Panc1 (cell line): Measurements from ENCODE around the gene PFKM. TPM values are rescaled to one million over a fixed set of nuclear protein-coding genes. Genes with fewer than 3 reads are reported as not detected.

ENCODE experiments used
- ATAC-seq: fragments of 200-7000 bp; cut with Tn5 transposase; 2 replicates; pipeline ENCODE4 v1.9.1; 2020; ENCODE audit warnings: mild to moderate bottlenecking, moderate library complexity
- BruUV-seq: library from RNA; stranded (reverse); fragments of 400-500 nt; replicated peaks from 2 replicates; lab custom pipeline; 2021; lab: Mats Ljungman, UMichigan
- CTCF ChIA-PET: fragments of 300-600 bp; sonication (Branson Sonifier 250); formaldehyde crosslinking; loops from one replicate; lab custom pipeline; 2022; ENCODE audit warnings: antibody characterized with exemption; lab: Charles Lee
- POLR2A ChIA-PET: fragments of 300-600 bp; sonication (Branson Sonifier 250); formaldehyde crosslinking; loops from one replicate; lab custom pipeline; 2022; ENCODE audit warnings: antibody characterized with exemption; lab: Charles Lee
- DNase-seq: peaks from one replicate; pipeline ENCODE4 v3.0.0-alpha.2; 2010; ENCODE audit warnings: low read depth, low spot score
- H3K27ac ChIP-seq: 2 replicates; pipeline ENCODE4 v1.5.1; 2011; ENCODE audit warnings: mild to moderate bottlenecking, low read length, inconsistent platforms
- H3K27me3 ChIP-seq: fragments of 200-500 bp; sonication (Bioruptor generic); 2 replicates; pipeline ENCODE4 v1.6.0; 2014; ENCODE audit warnings: low read length, inconsistent platforms; ENCODE audit not compliant: control insufficient read depth, insufficient read depth
- H3K36me3 ChIP-seq: fragments of 200-500 bp; sonication (Bioruptor generic); 2 replicates; pipeline ENCODE4 v1.5.1; 2014; ENCODE audit warnings: inconsistent platforms, mild to moderate bottlenecking, low read length, moderate library complexity; ENCODE audit not compliant: control insufficient read depth, insufficient read depth
- H3K4me1 ChIP-seq: 2 replicates; pipeline ENCODE4 v1.5.1; 2011; ENCODE audit warnings: inconsistent platforms, mild to moderate bottlenecking, low read length, moderate library complexity; ENCODE audit not compliant: control insufficient read depth, insufficient read depth
- H3K4me3 ChIP-seq, 2 experiments: 2 replicates each; pipeline ENCODE4 v1.5.1; 2011 to 2012; ENCODE audit warnings: low read depth in 2 of 2, low read length in 2 of 2, mild to moderate bottlenecking in 2 of 2, inconsistent platforms in 1 of 2, moderate library complexity in 1 of 2
- H3K9me3 ChIP-seq: fragments of 200-500 bp; sonication (Bioruptor generic); 2 replicates; pipeline ENCODE4 v1.5.1; 2014; ENCODE audit warnings: low read depth, mild to moderate bottlenecking, inconsistent platforms, low read length, moderate library complexity; ENCODE audit not compliant: control insufficient read depth, insufficient read depth
- POLR2AphosphoS5 ChIP-seq: IDR thresholded peaks from 2 replicates; pipeline ENCODE4 v1.6.1; 2012; ENCODE audit warnings: mild to moderate bottlenecking, low read depth, low read length, moderate library complexity
- SIN3A ChIP-seq: IDR thresholded peaks from 2 replicates; pipeline ENCODE4 v1.6.1; 2012; ENCODE audit warnings: low read depth, mild to moderate bottlenecking, low read length, moderate library complexity, borderline replicate concordance; ENCODE audit not compliant: insufficient read depth
- TCF7L2 ChIP-seq: IDR thresholded peaks from 2 replicates; pipeline ENCODE4 v1.6.1; 2011; ENCODE audit warnings: mild to moderate bottlenecking, low read depth, low read length, inconsistent platforms
- in situ Hi-C: cut with HindIII; loops from 2 replicates; pipeline ENCODE4 v1.10.0; 2016; ENCODE audit warnings: low sequenced_read_pairs, low pct_unique_long_range_greater_than_20kb
- intact Hi-C: fragments of 100-400 bp; cut with micrococcal nuclease; formaldehyde crosslinking; loops from one replicate; pipeline ENCODE4 v1.10.0; 2022; ENCODE audit not compliant: unreplicated experiment
- total RNA-seq: library from RNA; stranded (reverse); gene quantifications from one replicate; pipeline ENCODE4 v1.2.1, GENCODE V29; 2021; ENCODE audit not compliant: unreplicated experiment
- TF ChIP-seq, protein P1 (sequence below): fragments of 450-650 bp; IDR thresholded peaks from 2 replicates; pipeline ENCODE4 v1.5.1; 2017; ENCODE audit warnings: mild to moderate bottlenecking
- TF ChIP-seq, protein P2 (sequence below), 2 experiments: IDR thresholded peaks; 2 replicates each; pipeline ENCODE4 v1.6.1; 2011 to 2012; ENCODE audit warnings: low read depth in 2 of 2, control low read depth in 1 of 2, low read length in 1 of 2, mild to moderate bottlenecking in 1 of 2, moderate library complexity in 1 of 2; ENCODE audit not compliant: insufficient read depth in 1 of 2

The PFKM gene
- total RNA-seq, 1 experiment from 2014 or later: 56.1 TPM

DNA sequence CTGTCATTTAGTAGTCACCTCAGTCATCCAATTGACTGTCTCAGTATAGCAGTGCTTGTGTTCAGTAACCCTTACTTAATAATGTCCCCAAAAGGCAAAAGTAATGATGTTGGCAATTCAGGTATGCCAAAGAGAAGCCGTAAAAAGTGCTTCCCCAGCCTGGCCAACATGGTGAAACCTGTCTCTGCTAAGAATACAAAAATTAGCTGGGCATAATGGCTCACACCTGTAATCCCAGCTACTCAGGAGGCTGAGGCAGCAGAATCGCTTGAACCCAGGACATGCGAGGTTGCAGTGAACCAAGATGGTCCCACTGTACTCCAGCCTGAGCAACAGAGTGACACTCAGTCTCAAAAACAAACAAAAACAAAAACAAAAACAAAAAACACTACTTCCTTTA is 46.9 kb upstream of the PFKM start:
- Histone ChIP-seq H3K27me3 (no peaks in the 10 kb centered on the region), H3K9me3 (no peaks in the 10 kb centered on the region), H3K4me1 (no peaks in the 10 kb centered on the region), H3K36me3 (peaks cover 22% of the 10 kb centered on the region), H3K27ac (no peak overlapping the region), H3K4me3 (no peak overlapping the region)
- DNase-seq (no peak), ATAC-seq (no peak)
- no TSS peak for BruUV-seq
- POLR2A ChIA-PET: no interaction called here
- in situ Hi-C loops: no loop called here
- CTCF ChIA-PET: no interaction called here
- TF ChIP-seq, protein P1, sequence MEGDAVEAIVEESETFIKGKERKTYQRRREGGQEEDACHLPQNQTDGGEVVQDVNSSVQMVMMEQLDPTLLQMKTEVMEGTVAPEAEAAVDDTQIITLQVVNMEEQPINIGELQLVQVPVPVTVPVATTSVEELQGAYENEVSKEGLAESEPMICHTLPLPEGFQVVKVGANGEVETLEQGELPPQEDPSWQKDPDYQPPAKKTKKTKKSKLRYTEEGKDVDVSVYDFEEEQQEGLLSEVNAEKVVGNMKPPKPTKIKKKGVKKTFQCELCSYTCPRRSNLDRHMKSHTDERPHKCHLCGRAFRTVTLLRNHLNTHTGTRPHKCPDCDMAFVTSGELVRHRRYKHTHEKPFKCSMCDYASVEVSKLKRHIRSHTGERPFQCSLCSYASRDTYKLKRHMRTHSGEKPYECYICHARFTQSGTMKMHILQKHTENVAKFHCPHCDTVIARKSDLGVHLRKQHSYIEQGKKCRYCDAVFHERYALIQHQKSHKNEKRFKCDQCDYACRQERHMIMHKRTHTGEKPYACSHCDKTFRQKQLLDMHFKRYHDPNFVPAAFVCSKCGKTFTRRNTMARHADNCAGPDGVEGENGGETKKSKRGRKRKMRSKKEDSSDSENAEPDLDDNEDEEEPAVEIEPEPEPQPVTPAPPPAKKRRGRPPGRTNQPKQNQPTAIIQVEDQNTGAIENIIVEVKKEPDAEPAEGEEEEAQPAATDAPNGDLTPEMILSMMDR: no peak
- TF ChIP-seq TCF7L2 (no peak), POLR2AphosphoS5 (no peak), SIN3A (no peak)
- TF ChIP-seq, protein P2, sequence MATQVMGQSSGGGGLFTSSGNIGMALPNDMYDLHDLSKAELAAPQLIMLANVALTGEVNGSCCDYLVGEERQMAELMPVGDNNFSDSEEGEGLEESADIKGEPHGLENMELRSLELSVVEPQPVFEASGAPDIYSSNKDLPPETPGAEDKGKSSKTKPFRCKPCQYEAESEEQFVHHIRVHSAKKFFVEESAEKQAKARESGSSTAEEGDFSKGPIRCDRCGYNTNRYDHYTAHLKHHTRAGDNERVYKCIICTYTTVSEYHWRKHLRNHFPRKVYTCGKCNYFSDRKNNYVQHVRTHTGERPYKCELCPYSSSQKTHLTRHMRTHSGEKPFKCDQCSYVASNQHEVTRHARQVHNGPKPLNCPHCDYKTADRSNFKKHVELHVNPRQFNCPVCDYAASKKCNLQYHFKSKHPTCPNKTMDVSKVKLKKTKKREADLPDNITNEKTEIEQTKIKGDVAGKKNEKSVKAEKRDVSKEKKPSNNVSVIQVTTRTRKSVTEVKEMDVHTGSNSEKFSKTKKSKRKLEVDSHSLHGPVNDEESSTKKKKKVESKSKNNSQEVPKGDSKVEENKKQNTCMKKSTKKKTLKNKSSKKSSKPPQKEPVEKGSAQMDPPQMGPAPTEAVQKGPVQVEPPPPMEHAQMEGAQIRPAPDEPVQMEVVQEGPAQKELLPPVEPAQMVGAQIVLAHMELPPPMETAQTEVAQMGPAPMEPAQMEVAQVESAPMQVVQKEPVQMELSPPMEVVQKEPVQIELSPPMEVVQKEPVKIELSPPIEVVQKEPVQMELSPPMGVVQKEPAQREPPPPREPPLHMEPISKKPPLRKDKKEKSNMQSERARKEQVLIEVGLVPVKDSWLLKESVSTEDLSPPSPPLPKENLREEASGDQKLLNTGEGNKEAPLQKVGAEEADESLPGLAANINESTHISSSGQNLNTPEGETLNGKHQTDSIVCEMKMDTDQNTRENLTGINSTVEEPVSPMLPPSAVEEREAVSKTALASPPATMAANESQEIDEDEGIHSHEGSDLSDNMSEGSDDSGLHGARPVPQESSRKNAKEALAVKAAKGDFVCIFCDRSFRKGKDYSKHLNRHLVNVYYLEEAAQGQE (IDR thresholded peaks at IDR 0.05; ENCODE audit: insufficient read depth in 1 of 2, low read depth in 2 of 2, low read length in 1 of 2): no peak
- intact Hi-C loops: no loop called here

DNA sequence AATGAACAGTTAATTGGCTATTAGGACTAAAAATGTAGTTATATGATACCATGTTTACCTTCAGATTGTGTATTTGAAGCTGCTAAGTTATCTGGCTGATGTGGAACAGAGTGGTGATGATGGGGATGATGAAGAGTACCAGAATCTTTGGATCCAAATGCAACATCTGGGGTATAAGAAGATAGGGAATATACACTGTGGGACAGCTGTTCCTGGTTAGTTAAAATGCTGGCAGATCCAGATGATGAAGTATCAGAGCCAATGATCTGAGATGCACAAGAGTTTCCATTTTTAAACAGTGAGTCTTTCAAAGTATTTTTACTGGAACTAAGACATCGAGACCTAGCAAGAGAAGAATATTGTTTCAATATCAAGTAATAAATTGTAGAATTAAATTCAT is 44.9 kb upstream of the PFKM start:
- H3K4me1 ChIP-seq: no peaks in the 10 kb centered on the region
- TF ChIP-seq, protein P2 (IDR thresholded peaks at IDR 0.05; ENCODE audit: insufficient read depth in 1 of 2, low read depth in 2 of 2, low read length in 1 of 2): no peak
- TF ChIP-seq, protein P1: no peak
- no peak for TF ChIP-seq TCF7L2
- no peak for TF ChIP-seq SIN3A
- no peak for TF ChIP-seq POLR2AphosphoS5
- ChIA-PET CTCF (no interaction called here), POLR2A (no interaction called here)
- ATAC-seq: no peak
- intact Hi-C loops: no loop called here
- no peak overlapping the region for H3K4me3 ChIP-seq
- in situ Hi-C loops: no loop called here
- peaks cover 22% of the 10 kb centered on the region for H3K36me3 ChIP-seq
- BruUV-seq: no TSS peak
- H3K27me3 ChIP-seq: no peaks in the 10 kb centered on the region
- no peaks in the 10 kb centered on the region for H3K9me3 ChIP-seq
- no peak for DNase-seq
- H3K27ac ChIP-seq: no peak overlapping the region
